ENCODE measurements around the gene ARHGEF28.

DNA sequence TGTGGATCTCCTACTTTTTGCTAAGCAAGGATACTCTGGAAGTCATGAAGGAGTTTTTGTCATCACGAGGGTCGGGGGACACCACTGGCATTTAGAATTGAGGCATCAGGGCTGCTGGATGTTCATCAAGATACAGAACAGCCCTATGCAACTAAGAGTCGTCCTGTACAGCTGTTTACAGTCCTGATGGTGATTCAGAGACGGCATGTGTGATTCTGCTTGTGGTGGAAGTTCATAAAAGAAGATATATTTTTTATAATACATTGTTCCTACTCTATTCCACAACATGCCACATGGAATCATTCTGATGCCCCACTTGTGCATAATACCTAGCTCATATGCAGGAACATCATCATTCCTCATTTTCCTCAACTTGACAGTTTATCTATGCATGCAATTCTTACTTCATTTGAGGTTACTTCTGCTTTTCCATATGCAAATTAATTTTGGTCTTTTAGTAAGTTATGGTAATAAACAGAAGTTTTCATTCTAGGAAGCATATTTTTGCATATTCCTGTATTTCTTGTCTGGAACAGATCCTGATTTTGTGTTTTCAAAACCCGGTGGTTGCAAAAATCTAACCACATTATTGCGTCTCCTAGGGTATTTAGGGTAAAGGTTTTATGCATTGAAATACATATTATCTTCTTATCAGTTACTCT lies 155.2 kb downstream of the ARHGEF28 start:
- TF ChIP-seq POLR2A (IDR thresholded peaks at IDR 0.05; ENCODE audit: low read depth, low read length) (no peak), POLR2AphosphoS5 (IDR thresholded peaks at IDR 0.05; ENCODE audit: low read depth, low read length) (no peak), TAF1 (IDR thresholded peaks at IDR 0.05; ENCODE audit: borderline replicate concordance, low read depth, low read length) (no peak)
